Fibroblast of mammary gland (primary cell): ENCODE results near the gene KLC1.

Source experiments
- DNase-seq: peaks from one replicate; pipeline ENCODE4 v3.0.0-alpha.2; 2010; ENCODE audit warnings: low read depth
- H3K4me3 ChIP-seq: 2 replicates; pipeline ENCODE4 v1.5.1; 2011; ENCODE audit warnings: low read depth, mild to moderate bottlenecking, low read length, moderate library complexity; ENCODE audit not compliant: control insufficient read depth
- TF ChIP-seq, protein P1 (sequence below): conservative IDR thresholded peaks from 2 replicates; pipeline ENCODE4 v1.5.1; 2011; ENCODE audit warnings: low read depth, low read length, inconsistent platforms; ENCODE audit not compliant: control insufficient read depth, insufficient read depth

Gene KLC1

DNA sequence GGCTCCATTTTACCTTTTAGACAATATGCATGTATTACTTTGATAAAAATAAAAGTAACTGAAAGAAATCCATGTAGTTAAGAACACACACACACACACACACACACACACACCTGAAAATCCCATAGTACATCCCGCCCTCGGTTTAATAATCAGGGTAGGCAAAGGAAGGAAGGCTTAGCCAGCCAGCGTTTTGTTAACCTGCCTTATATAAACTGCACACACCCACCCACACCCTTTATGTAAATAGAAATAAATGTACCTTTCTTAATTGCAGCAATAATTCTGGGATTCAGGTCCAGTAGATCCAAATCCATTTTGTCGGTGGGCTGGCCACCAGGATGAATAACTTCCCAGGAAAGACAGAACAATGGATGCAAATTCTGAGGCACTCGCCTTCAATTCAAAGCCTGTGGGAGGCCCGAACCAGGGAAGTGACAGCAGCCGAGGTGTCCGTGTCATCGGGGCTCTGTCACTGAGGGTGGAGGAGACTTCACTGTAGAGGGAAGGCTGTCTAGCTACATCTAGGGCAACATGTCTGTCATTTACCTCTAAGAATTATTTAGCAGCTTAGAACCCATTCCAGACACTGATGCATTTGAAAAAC, 81.9 kb downstream of the KLC1 start:
- no peak for DNase-seq
- H3K4me3 ChIP-seq, result no peak overlapping the region
- TF ChIP-seq, protein P1, sequence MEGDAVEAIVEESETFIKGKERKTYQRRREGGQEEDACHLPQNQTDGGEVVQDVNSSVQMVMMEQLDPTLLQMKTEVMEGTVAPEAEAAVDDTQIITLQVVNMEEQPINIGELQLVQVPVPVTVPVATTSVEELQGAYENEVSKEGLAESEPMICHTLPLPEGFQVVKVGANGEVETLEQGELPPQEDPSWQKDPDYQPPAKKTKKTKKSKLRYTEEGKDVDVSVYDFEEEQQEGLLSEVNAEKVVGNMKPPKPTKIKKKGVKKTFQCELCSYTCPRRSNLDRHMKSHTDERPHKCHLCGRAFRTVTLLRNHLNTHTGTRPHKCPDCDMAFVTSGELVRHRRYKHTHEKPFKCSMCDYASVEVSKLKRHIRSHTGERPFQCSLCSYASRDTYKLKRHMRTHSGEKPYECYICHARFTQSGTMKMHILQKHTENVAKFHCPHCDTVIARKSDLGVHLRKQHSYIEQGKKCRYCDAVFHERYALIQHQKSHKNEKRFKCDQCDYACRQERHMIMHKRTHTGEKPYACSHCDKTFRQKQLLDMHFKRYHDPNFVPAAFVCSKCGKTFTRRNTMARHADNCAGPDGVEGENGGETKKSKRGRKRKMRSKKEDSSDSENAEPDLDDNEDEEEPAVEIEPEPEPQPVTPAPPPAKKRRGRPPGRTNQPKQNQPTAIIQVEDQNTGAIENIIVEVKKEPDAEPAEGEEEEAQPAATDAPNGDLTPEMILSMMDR, result no peak

DNA sequence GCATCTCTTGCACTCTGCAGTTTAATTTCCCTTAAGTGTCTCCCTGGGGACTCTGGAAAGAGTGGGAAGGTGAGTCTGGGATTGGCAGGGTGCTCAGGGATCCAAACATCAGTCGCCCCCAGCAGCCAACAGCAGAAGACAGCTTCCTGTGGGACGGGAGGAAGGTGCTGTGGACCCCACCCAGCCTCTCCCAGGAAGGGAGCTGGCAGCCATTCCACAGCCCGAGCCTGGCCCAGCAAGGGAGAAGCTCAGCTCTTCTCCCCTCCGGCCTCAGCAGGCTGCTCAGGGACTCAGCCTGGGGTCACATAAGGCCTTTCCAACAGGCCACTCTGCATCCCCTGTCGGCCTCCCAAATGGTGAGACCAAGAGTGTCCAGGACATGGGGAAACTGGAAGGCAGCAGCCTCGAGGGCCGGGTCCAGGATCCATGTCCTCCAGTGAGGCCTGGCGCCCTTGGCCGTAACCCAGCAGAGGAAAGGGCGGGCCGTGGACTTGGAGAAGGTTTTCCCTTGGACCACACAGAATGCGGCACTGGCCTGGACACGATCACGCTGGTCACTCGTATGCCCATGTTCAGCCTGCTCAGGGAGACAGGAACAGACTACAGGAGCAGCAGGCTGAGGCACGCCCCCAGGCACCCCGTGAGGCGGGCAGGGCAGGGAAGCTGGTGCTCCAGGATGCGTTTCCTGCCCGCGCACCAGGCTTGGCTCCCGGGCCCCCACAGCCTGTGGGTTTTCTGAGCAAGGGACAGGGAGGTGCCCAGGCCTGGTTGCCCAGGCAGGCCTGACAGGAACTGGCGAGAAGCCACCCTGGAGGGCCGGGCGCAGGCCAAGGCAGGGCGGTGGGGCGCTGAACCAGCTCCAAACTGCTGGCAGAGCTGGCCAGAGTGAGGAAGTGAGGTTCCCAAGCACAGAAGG, 82.8 kb downstream of the KLC1 start:
- H3K4me3 ChIP-seq, result no peak overlapping the region
- DNase-seq, result no peak
- TF ChIP-seq, protein P1, result no peak

DNA sequence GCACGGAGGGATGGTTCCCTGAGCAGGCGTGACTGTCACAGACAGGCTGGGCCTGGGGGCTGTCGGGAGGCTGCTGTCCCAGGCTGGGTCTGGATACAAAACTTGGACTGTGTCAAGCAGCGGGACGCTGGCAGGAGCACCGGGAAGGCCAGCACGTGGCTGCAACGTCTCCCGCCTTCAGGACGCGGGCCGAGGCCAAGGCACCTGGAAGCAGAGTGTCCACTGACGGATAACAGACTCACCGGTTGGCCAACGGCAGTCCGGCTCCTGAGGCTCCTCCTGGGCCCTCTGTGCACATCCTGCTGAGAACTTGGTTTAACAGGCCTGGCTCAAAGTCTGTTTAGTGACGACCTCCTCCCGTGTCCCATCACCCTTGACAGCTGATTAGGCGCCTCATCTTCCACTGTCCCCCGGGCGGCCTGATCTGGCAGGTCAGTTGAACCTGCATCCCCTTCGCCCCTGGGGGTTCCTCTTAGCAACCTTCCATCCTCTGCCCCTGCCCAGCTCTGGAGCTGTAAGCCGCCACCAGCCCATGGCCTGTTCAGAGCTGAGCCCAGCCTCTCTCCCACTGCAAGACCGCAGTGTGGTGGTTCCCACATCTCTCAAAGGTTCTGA, 83.7 kb downstream of the KLC1 start:
- no peak overlapping the region for H3K4me3 ChIP-seq
- TF ChIP-seq, protein P1, result no peak
- DNase-seq, result no peak

DNA sequence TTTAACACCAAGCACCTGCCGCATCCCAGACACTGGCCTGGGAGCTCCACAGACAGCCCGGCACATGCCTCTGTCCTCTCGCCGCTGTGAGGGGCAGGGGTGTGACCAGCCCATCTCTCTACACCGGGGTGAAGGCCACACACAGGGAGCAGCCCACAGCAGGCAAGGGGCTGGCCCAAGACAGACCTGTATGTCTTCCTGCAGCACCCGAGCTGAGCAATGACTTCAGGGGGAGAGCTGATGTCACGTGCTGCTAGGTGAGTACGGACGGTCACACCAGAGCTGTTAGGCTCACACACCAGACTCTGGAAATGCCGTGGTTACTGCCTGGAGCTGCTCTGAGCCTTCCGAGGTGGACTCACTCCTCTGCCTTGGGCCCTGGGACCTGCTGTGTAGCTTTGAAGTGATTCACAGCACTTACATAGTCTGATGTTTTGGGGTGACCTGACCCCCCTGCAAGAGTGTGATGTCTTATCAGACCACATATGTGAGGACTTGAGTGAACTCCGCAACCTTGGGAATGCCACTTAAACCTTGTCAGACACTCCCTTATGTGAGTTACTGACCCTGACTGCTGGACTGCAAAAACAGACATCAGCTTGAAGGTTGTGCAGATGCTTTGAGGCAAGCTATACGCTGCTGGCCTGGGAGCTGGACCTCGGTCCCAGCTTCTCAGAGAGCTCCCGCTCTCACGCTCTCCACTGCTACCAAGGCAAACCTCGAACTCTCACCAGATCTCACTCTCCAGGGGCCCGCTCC, 84.5 kb downstream of the KLC1 start:
- no peak overlapping the region for H3K4me3 ChIP-seq
- TF ChIP-seq, protein P1, result no peak
- DNase-seq, result no peak

DNA sequence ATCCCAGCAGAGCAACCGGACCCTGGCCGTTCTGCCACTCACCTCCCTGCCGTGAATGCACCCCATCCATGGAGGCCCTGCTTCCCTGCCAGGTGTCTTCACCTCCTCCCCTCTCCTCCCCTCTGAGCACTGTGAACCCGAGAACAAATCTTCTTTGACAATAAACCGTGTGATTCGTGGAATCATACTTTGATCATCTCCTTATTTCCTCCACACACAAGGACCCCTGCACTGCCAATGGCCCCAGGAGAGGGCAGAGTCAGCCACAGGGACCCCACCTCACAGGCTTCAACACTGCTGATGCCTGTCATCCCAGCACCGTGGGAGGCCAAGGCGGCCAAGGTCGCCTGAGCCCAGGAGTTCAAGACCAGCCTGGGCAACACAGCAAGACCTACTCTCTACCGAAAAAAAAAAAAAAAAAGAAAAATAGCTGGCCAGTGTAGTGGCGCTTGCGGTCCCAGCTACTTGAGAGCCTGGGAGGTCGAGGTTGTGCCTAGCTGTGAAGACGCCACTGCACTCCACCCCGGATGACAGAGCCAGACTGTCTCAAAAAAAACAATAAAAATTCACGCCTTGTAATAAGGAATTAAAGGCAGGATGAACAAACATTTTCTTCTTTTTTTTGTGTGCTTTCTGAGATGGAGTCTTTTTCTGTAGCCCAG, 85.2 kb downstream of the KLC1 start:
- TF ChIP-seq, protein P1, result no peak
- DNase-seq, result no peak
- peak overlapping the region; percentile 42 for H3K4me3 ChIP-seq
